HAP-1 (cell line): ENCODE measurements around the gene SLC35F1.

Experiments used
- DNase-seq, 2 experiments: peaks; one replicate each; pipeline ENCODE4 v3.0.0-alpha.2; 2016 to 2020; ENCODE audit warnings: low spot score in 2 of 2
- H3K27me3 ChIP-seq: fragments of 250-450 bp; sonication (Bioruptor Pico); 2 replicates; pipeline ENCODE4 v1.5.1; 2020; ENCODE audit warnings: low read depth, mild to moderate bottlenecking, moderate library complexity
- H3K36me3 ChIP-seq: fragments of 250-450 bp; sonication (Bioruptor Pico); replicated peaks from 2 replicates; pipeline ENCODE4 v1.5.1; 2020; ENCODE audit warnings: mild to moderate bottlenecking
- H3K4me1 ChIP-seq: fragments of 250-450 bp; sonication (Bioruptor Pico); 2 replicates; pipeline ENCODE4 v1.5.1; 2020; ENCODE audit warnings: mild to moderate bottlenecking
- H3K4me3 ChIP-seq: fragments of 250-450 bp; sonication (Bioruptor Pico); 2 replicates; pipeline ENCODE4 v1.5.1; 2020; ENCODE audit warnings: mild to moderate bottlenecking, moderate library complexity
- H3K9me3 ChIP-seq: fragments of 250-450 bp; sonication (Bioruptor Pico); 2 replicates; pipeline ENCODE4 v1.5.1; 2020; ENCODE audit warnings: mild to moderate bottlenecking, moderate library complexity
- in situ Hi-C: fragments of 300-500 bp; cut with MboI; formaldehyde crosslinking; loops from 3 replicates; pipeline ENCODE4 v1.14.3; 2020; ENCODE audit warnings: low sequenced_read_pairs, inconsistent platforms, mixed read lengths

Gene SLC35F1

GRCh38 chr6:117911660-117912059 lies 4.6 kb downstream of the SLC35F1 start:
- no peaks in the 10 kb centered on the region for H3K36me3 ChIP-seq
- H3K4me3 ChIP-seq, result no peak overlapping the region
- in situ Hi-C loops, result no loop called here
- DNase-seq, result no peak
- H3K9me3 ChIP-seq, result no peaks in the 10 kb centered on the region
- H3K4me1 ChIP-seq, result peaks cover under 1% of the 10 kb centered on the region; the same call in 1 of the 2 replicates
- H3K27me3 ChIP-seq, result no peaks in the 10 kb centered on the region

DNA sequence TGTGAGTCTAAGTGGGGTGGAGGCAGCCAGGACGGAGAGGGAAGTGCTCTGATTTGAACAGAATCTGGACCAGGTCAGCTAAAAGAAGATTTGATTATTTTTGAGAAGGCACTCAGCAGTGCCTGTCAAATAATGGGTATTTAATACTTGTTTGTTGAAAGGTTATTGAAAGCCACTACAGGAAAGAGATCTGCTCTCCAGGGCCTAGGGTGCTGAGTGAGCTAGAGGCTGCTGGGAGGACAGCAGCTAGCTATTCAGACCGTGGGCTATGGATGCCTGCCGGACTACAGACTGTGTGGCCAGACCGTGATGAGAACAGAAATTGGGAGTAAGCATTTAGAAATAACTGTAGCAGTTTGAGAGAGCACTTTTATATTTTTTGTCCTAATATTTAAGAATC lies 8.8 kb downstream of the SLC35F1 start:
- in situ Hi-C loops, result no loop called here
- DNase-seq, result no peak
- peaks cover 15% of the 10 kb centered on the region for H3K4me1 ChIP-seq

GRCh38 chr6:117916483-117916882 lies 9.4 kb downstream of the SLC35F1 start:
- Histone ChIP-seq H3K36me3 (no peaks in the 10 kb centered on the region), H3K27me3 (no peaks in the 10 kb centered on the region), H3K4me3 (no peak overlapping the region), H3K9me3 (no peaks in the 10 kb centered on the region), H3K4me1 (peaks cover 15% of the 10 kb centered on the region)
- DNase-seq, result no peak
- in situ Hi-C loops, result no loop called here

More for the DNA sequence above, 8.8 kb downstream of the SLC35F1 start:
- no peak overlapping the region for H3K4me3 ChIP-seq
- no peaks in the 10 kb centered on the region for H3K27me3 ChIP-seq
- no peaks in the 10 kb centered on the region for H3K36me3 ChIP-seq
- no peaks in the 10 kb centered on the region for H3K9me3 ChIP-seq

- in situ Hi-C loops, result no loop called here
- DNase-seq, result no peak
- Histone ChIP-seq H3K27me3 (no peaks in the 10 kb centered on the region), H3K4me3 (no peak overlapping the region), H3K36me3 (no peaks in the 10 kb centered on the region), H3K4me1 (peaks cover 15% of the 10 kb centered on the region), H3K9me3 (no peaks in the 10 kb centered on the region)
Observed at GRCh38 chr6:117917176-117917575, 10.1 kb downstream of the SLC35F1 start.

DNA sequence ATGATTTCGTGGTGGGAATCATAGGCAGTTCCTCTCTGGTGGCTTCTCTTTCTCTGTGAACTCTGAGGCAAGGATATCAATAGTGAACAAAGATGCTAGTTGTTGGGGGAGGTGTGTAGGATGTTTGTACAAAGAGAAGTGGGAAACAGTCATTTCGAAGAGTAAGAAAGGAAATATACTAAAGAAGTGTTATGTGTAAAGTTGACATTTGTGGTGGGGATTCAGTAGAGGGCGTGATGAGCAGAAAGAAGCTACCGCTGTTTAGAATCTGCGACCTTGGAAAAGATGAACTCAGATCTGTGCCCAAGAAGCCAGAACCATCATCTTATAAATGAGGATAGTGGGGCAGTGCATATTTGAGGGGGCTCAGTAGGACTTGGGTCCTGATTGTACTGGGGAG lies 11.4 kb downstream of the SLC35F1 start:
- H3K36me3 ChIP-seq, result no peaks in the 10 kb centered on the region
- no peak overlapping the region for H3K4me3 ChIP-seq
- peak in 1 of 2 experiments; percentile 18 for DNase-seq
- in situ Hi-C loops, result no loop called here
- H3K4me1 ChIP-seq, result peaks cover 23% of the 10 kb centered on the region
- H3K9me3 ChIP-seq, result no peaks in the 10 kb centered on the region
- no peaks in the 10 kb centered on the region for H3K27me3 ChIP-seq

- Histone ChIP-seq H3K4me1 (peaks cover 23% of the 10 kb centered on the region), H3K9me3 (no peaks in the 10 kb centered on the region), H3K4me3 (no peak overlapping the region), H3K36me3 (no peaks in the 10 kb centered on the region), H3K27me3 (no peaks in the 10 kb centered on the region)
- in situ Hi-C loops, result no loop called here
- peak in 1 of 2 experiments; percentile 12 for DNase-seq
Observed at GRCh38 chr6:117919275-117919674, 12.2 kb downstream of the SLC35F1 start.

DNA sequence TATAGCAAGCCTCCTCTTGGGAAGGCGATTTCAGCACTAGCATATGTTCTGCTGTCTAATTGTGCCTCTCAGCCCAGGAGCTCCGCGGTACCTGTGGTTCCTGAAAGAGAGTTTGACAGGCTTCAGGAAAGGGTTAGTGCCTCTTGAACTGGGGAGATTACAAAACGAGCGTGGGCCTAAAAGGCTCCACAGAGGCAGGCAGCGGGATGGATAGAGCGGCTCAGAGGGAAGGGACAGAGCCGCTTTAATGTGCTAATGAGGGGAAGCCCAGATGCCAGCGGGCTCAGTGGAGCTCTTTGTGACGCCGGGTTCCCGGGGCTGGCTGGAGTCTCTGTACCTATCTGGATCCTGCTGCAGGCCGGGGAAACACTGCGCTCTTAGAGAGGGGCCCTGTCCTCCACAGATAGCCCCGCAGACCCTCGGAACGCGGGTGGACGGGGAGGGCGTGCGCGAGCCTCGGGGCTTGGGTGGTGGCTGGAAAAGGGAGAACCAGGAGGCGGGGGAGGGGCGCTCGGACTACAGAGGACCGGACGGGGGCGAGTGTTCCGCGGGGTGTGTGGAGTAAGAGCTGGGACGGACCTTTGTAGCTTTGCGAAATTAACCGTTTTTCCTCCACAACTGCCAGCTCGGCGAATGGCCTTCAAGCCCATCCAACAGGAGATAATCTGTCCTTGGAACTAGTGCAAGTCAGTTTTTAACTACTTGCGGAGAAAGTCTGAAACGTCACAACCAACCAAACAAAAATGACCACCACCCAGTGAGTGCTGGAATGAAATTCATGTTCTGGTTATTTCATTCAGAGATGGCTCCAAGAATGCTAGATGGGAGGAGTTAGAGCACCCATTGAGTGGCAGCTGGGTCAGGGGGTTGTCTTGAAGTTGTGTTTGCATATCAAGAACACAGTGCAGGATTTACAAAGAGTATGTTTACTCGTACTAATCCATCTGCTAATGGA lies 13.0 kb downstream of the SLC35F1 start:
- in situ Hi-C loops, result no loop called here
- DNase-seq, result peak; percentile 82 to 92
- Histone ChIP-seq H3K9me3 (no peaks in the 10 kb centered on the region), H3K27me3 (no peaks in the 10 kb centered on the region), H3K4me1 (peaks cover 23% of the 10 kb centered on the region), H3K4me3 (peak overlapping the region; percentile 40), H3K36me3 (no peaks in the 10 kb centered on the region)

DNA sequence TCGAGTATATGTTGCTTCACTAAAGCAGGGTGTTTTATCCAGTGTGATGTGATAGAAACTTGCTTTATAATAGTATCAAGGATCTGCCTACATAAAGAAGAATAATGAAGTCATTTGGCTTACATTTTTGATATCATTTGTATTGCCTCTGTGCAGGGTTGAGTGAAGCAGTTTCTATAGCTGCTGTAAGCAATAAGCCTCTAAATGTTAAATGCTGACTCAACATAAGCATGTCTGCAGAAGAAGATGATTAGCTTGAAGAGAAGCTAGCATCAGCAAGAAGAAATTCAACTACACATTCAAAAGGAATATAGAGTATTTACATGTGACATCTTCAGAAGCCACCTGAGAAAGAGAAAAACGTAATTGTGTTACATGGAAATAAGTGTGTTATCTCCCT lies 17.6 kb downstream of the SLC35F1 start:
- no peak for DNase-seq
- H3K36me3 ChIP-seq, result no peaks in the 10 kb centered on the region
- peaks cover 16% of the 10 kb centered on the region for H3K4me1 ChIP-seq
- in situ Hi-C loops, result no loop called here
- H3K27me3 ChIP-seq, result no peaks in the 10 kb centered on the region
- no peak overlapping the region for H3K4me3 ChIP-seq
- H3K9me3 ChIP-seq, result peaks cover 6% of the 10 kb centered on the region; the same call in 1 of the 2 replicates

- H3K4me3 ChIP-seq, result no peak overlapping the region
- peaks cover 15% of the 10 kb centered on the region for H3K4me1 ChIP-seq
- no peaks in the 10 kb centered on the region for H3K27me3 ChIP-seq
- H3K9me3 ChIP-seq, result peaks cover 6% of the 10 kb centered on the region; the same call in 1 of the 2 replicates
- in situ Hi-C loops, result no loop called here
- no peak for DNase-seq
- H3K36me3 ChIP-seq, result no peaks in the 10 kb centered on the region
Observed at GRCh38 chr6:117927866-117928265, 20.8 kb downstream of the SLC35F1 start.

DNA sequence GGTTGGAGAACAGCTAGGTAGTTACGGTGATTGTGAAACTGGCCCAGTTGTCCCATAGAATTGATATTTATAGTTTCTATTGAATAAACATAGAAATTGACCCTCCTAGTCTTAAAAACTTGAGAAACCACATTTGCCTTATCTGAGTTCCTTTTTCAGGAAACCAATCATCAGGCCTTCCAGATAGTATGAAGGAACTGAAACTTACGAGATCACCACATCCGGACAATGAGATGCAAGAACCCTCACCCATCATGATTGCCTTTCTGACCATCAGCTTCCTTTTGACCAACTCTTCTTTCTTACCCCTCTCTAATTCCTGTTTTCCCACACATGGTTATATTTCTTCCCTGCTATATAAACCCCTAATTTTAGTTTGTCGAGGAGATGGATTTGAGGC lies 21.8 kb downstream of the SLC35F1 start:
- Histone ChIP-seq H3K36me3 (no peaks in the 10 kb centered on the region), H3K4me1 (peaks cover 21% of the 10 kb centered on the region), H3K9me3 (peaks cover 6% of the 10 kb centered on the region; the same call in 1 of the 2 replicates), H3K27me3 (no peaks in the 10 kb centered on the region), H3K4me3 (no peak overlapping the region)
- DNase-seq, result no peak
- in situ Hi-C loops, result no loop called here

GRCh38 chr6:117929501-117929900 lies 22.4 kb downstream of the SLC35F1 start:
- DNase-seq, result no peak
- in situ Hi-C loops, result no loop called here
- no peaks in the 10 kb centered on the region for H3K27me3 ChIP-seq

GRCh38 chr6:117930645-117931044 lies 23.6 kb downstream of the SLC35F1 start:
- in situ Hi-C loops, result no loop called here
- no peaks in the 10 kb centered on the region for H3K27me3 ChIP-seq
- H3K4me1 ChIP-seq, result peaks cover 26% of the 10 kb centered on the region
- H3K36me3 ChIP-seq, result no peaks in the 10 kb centered on the region
- DNase-seq, result no peak
- H3K4me3 ChIP-seq, result no peak overlapping the region
- peaks cover 6% of the 10 kb centered on the region; the same call in 1 of the 2 replicates for H3K9me3 ChIP-seq

More at GRCh38 chr6:117929501-117929900, 22.4 kb downstream of the SLC35F1 start:
- Histone ChIP-seq H3K36me3 (no peaks in the 10 kb centered on the region), H3K4me3 (no peak overlapping the region), H3K4me1 (peaks cover 26% of the 10 kb centered on the region), H3K9me3 (peaks cover 6% of the 10 kb centered on the region; the same call in 1 of the 2 replicates)

DNA sequence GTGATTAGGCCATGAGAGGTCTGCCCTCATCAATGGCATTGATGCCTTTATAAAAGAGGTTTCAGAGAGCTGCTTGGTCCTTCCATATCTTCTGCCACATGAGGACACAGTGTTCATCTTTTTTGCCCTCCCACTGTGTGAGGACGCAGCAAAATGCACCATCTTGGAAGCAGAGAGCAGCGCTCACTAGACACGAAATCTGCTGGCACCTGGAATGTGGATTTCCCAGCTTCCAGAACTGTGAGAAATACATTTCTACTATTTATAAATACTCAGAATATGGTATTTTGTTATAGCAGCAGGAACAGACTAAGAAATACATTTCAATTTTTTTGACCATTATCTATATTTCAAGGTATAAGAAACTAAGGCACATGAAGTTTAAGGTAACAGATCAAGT lies 24.9 kb downstream of the SLC35F1 start:
- Histone ChIP-seq H3K36me3 (no peaks in the 10 kb centered on the region), H3K9me3 (peaks cover 6% of the 10 kb centered on the region; the same call in 1 of the 2 replicates), H3K4me1 (peaks cover 26% of the 10 kb centered on the region), H3K27me3 (no peaks in the 10 kb centered on the region), H3K4me3 (no peak overlapping the region)
- in situ Hi-C loops, result no loop called here
- no peak for DNase-seq

DNA sequence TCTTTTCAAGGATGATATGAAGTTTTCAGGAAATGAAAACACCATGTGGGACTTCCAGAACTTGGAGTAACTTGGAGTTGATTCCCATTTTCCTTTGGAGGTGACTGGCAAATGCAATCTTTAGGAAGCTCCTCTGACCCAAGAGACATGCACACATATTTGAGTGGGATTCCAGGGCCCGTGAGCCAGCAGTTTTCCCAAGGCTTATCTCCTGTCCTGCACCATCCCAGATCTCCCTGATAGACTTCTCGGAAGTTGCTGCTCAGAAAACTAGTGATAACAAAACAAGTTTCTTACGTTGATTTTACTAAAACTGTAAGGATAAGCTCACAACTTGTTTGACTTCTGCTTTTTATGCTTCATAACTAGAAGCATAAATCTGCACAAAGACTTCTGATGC lies 25.6 kb downstream of the SLC35F1 start:
- in situ Hi-C loops, result no loop called here
- DNase-seq, result no peak
- no peaks in the 10 kb centered on the region for H3K27me3 ChIP-seq
- peaks cover 26% of the 10 kb centered on the region for H3K4me1 ChIP-seq
- H3K9me3 ChIP-seq, result peaks cover 6% of the 10 kb centered on the region; the same call in 1 of the 2 replicates
- H3K4me3 ChIP-seq, result no peak overlapping the region
- no peaks in the 10 kb centered on the region for H3K36me3 ChIP-seq
